Colonic mucosa (tissue), 4 donors: ENCODE data around the gene PIK3AP1. TPM values are rescaled to one million over a fixed set of nuclear protein-coding genes. Genes with fewer than 3 reads are reported as not detected.
A peak's percentile ranks its signal among the peaks of the same experiment; 100 is the strongest.

Experiments
- DNase-seq: peaks from one replicate; pipeline ENCODE4 v3.0.0-alpha.2; 2020
- H3K27ac ChIP-seq: fragments of 200-600 bp; one replicate; pipeline ENCODE4 v1.8.0; 2021
- H3K27me3 ChIP-seq: fragments of 200-600 bp; one replicate; pipeline ENCODE4 v1.8.0; 2021
- H3K36me3 ChIP-seq: fragments of 200-600 bp; one replicate; pipeline ENCODE4 v1.8.0; 2021
- H3K4me1 ChIP-seq: fragments of 200-600 bp; one replicate; pipeline ENCODE4 v1.8.0; 2021; ENCODE audit warnings: mild to moderate bottlenecking
- H3K4me3 ChIP-seq: fragments of 200-600 bp; one replicate; pipeline ENCODE4 v1.8.0; 2021
- H3K9ac ChIP-seq, 2 donors: one replicate each; pipeline ENCODE4 v1.7.0; 2013; ENCODE audit warnings: control low read depth in 2 of 2, low read depth in 2 of 2, low read length in 2 of 2
- H3K9me3 ChIP-seq: fragments of 200-600 bp; one replicate; pipeline ENCODE4 v1.8.0; 2021
- CTCF ChIP-seq: fragments of 200-600 bp; IDR thresholded peaks from one replicate; pipeline ENCODE4 v1.8.0; 2022; ENCODE audit warnings: antibody characterized with exemption, mild to moderate bottlenecking
- intact Hi-C: fragments of 100-400 bp; cut with DNase I; formaldehyde crosslinking; loops from one replicate; pipeline ENCODE4 v1.14.1; 2022
- total RNA-seq, 2 donors: library from RNA; stranded (reverse); fragmentation: NEBNext Ultra II Directional in 1 of 2; extraction: Animal tissue kit (Norgen Biotek cat#: 25700) in 1 of 2; gene quantifications; one replicate each; pipeline ENCODE4 v1.2.1, GENCODE V29; 2021
- donor health status: healthy.
- donor health status: DM: no; HTN: no; CAD: no.
- donor health status: DM: no; HTN: no; CAD: no.

Gene PIK3AP1
- total RNA-seq, 2 donors from 2014 or later = 10.9 to 12.4 TPM

GRCh38 chr10:96678725-96679124 lies 41.6 kb downstream of the PIK3AP1 start:
- Histone ChIP-seq H3K4me3 (no peak overlapping the region), H3K27me3 (no peaks in the 10 kb centered on the region), H3K9me3 (no peaks in the 10 kb centered on the region), H3K4me1 (peaks cover 4% of the 10 kb centered on the region), H3K36me3 (no peaks in the 10 kb centered on the region), H3K27ac (no peak overlapping the region), H3K9ac (no peak overlapping the region)
- intact Hi-C loops = no loop called here
- DNase-seq = no peak
- TF ChIP-seq CTCF = no peak

- TF ChIP-seq CTCF = no peak
- Histone ChIP-seq H3K4me1 (peaks cover 4% of the 10 kb centered on the region), H3K27ac (no peak overlapping the region), H3K27me3 (no peaks in the 10 kb centered on the region), H3K4me3 (no peak overlapping the region), H3K9me3 (no peaks in the 10 kb centered on the region), H3K36me3 (no peaks in the 10 kb centered on the region), H3K9ac (no peak overlapping the region)
- intact Hi-C loops = no loop called here
- DNase-seq = no peak
These were observed 43.8 kb downstream of the PIK3AP1 start for GRCh38 chr10:96676272-96677112.

GRCh38 chr10:96675846-96676245 lies 44.5 kb downstream of the PIK3AP1 start:
- Histone ChIP-seq H3K27me3 (no peaks in the 10 kb centered on the region), H3K9ac (no peak overlapping the region), H3K9me3 (no peaks in the 10 kb centered on the region), H3K36me3 (no peaks in the 10 kb centered on the region), H3K4me3 (no peak overlapping the region), H3K27ac (no peak overlapping the region), H3K4me1 (peaks cover 4% of the 10 kb centered on the region)
- TF ChIP-seq CTCF = no peak
- no peak for DNase-seq
- intact Hi-C loops = no loop called here

- Histone ChIP-seq H3K9ac (no peak overlapping the region), H3K36me3 (no peaks in the 10 kb centered on the region), H3K4me3 (no peak overlapping the region), H3K27ac (peak overlapping the region; percentile 64), H3K9me3 (no peaks in the 10 kb centered on the region), H3K27me3 (no peaks in the 10 kb centered on the region), H3K4me1 (peaks cover 4% of the 10 kb centered on the region)
- no peak for TF ChIP-seq CTCF
- intact Hi-C loops = no loop called here
- DNase-seq = peak; percentile 41
These were observed 46.8 kb downstream of the PIK3AP1 start for GRCh38 chr10:96673318-96674099.

GRCh38 chr10:96672481-96673175 lies 47.7 kb downstream of the PIK3AP1 start:
- no peaks in the 10 kb centered on the region for H3K36me3 ChIP-seq
- DNase-seq = no peak
- H3K27ac ChIP-seq = no peak overlapping the region
- no peak for TF ChIP-seq CTCF
- intact Hi-C loops = no loop called here
- H3K4me3 ChIP-seq = no peak overlapping the region
- H3K9ac ChIP-seq = no peak overlapping the region
- peaks cover 4% of the 10 kb centered on the region for H3K4me1 ChIP-seq
- no peaks in the 10 kb centered on the region for H3K9me3 ChIP-seq
- no peaks in the 10 kb centered on the region for H3K27me3 ChIP-seq
